Activated naive CD8-positive, alpha-beta T cell (primary cell): ENCODE measurements around the gene PLAAT3.
"Not testable (repeated sequence)": the region's sequence is repeated elsewhere in the genome, so short reads cannot be mapped to it uniquely, and the experiment has no call there.

ENCODE experiments used
- H3K27ac Mint-ChIP-seq: one replicate; pipeline ENCODE4 v1.8.0; 2021; ENCODE audit warnings: mixed read lengths
- H3K27me3 Mint-ChIP-seq: one replicate; pipeline ENCODE4 v1.8.0; 2021; ENCODE audit warnings: mixed read lengths
- H3K36me3 Mint-ChIP-seq: one replicate; pipeline ENCODE4 v1.8.0; 2021; ENCODE audit warnings: mixed read lengths
- H3K4me1 Mint-ChIP-seq: one replicate; pipeline ENCODE4 v1.8.0; 2021; ENCODE audit warnings: low read depth, mixed read lengths
- H3K4me3 Mint-ChIP-seq: one replicate; pipeline ENCODE4 v1.8.0; 2021; ENCODE audit warnings: mild to moderate bottlenecking, mixed read lengths
- H3K9me3 Mint-ChIP-seq: one replicate; pipeline ENCODE4 v1.8.0; 2021; ENCODE audit warnings: low read depth, mixed read lengths

PLAAT3 gene

DNA sequence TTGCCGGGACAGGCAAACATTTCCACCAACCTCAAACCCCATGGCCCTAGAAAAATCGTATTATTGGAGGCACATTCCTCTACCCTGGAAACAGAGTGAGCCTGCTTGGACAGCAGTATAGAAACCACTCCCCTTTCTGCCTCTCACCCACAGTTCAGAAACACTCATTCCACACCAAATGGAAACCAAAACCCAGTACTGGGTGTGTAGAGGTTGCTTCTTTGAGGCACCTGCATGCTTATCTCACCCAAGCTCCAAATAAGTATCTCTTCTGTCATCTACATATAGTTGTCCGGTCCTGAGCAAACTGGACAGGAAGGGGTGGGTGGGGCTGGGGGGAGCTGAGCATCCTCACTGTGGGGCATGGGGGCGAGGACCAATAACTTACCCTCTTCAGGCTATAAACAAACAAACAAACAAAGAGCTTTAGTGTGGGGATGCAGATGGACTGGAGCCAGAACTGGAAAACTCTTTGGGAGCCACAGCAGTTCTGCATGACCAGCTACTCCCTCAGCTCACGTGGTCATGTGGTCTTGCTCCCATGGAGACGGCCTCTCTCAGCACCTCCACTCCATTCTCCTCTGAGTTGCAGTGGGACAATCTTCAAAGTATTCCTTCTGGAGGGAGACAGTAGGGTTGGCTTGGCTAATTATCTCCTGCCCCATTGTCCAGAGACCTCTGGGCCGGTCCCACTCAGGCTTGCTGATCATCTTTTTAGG lies 50.0 kb downstream of the PLAAT3 start:
- H3K27me3 Mint-ChIP-seq, result no peaks in the 10 kb centered on the region
- no peaks in the 10 kb centered on the region for H3K9me3 Mint-ChIP-seq
- no peak overlapping the region for H3K27ac Mint-ChIP-seq
- H3K36me3 Mint-ChIP-seq, result no peaks in the 10 kb centered on the region
- peaks cover 63% of the 10 kb centered on the region for H3K4me1 Mint-ChIP-seq
- H3K4me3 Mint-ChIP-seq, result no peak overlapping the region

DNA sequence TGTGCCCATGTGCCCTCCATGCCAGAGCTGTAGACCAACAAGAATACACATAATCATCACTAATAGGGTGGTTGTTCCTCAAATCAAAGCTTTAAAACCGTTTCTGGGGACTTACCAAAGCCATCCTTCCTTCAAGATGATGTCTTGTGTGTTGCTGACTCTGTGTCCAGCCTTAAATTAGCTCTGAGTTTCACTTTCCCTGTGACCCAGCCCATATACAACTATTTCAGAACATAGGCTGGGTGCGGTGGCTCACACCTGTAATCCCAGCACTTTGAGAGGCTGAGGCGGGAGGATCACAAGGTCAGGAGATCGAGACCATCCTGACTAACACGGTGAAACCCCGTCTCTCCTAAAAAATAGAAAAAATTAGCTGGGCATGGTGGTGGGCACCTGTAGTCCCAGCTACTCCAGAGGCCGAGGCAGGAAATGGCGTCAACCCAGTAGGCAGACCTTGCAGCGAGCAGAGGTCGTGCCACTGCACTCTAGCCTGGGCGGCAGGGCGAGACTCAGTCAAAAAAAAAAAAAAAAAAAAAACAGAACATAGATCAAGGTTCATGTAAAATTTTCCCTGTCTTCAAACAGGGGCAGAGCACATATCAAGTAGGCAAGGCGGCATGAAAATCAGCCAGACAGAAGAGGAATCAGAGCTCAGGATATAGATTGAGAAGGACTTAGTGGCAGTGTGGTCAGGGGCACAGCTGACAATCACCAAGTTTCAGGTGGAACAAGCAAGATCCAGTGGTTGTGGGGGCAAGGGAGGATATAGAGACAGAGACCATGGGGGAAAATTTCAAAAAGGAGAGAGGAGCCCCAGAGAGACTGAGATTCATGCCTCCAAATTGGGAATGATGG lies 50.8 kb downstream of the PLAAT3 start, which contains the start of gene PLAAT2:
Gene PLAAT2 (minus strand): TSS at position 179 of the 855 bp plus-strand sequence. CDS start 55 bp downstream, at position 124.
- H3K36me3 Mint-ChIP-seq, result no peaks in the 10 kb centered on the region
- H3K4me1 Mint-ChIP-seq, result peaks cover 63% of the 10 kb centered on the region
- no peak within 1 kb of the TSS for H3K4me3 Mint-ChIP-seq
- no peaks in the 10 kb centered on the region for H3K27me3 Mint-ChIP-seq
- H3K27ac Mint-ChIP-seq, result no peak within 1 kb of the TSS
- no peaks in the 10 kb centered on the region for H3K9me3 Mint-ChIP-seq

DNA sequence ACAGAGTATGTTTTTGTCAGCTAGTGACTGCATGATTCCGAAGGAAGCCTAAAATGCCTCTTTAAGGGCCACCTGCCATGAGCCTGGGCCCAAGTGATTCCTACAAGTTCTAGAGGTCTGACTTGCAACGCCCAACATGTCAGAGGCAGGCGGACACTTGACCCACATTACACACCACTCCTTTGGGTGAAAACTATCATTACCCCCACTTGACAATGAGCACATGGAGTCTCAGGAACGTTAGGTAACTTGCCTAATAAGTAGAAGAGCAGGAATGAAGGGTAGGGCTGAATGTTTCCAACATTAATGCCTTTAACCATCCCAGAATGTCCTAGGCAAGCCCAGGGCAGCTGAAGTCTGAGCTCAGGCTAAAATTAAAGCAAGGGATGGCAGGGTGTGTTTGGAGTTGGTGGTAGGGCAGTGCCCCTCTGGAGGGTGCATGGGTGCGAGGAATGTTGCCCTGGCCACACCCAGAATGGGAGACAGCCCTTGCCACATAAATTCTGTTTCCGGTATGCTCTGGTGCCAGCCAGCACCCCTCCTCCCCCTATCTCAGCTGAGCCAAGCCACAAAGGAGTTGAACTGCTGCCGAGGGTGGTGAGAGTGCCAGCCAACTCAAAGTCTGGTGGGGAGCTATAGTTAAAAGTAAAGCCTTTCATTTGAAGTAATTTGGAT lies 53.6 kb downstream of the PLAAT3 start:
- Mint-ChIP-seq H3K4me3 (peak overlapping the region; percentile 52), H3K27me3 (no peaks in the 10 kb centered on the region), H3K9me3 (no peaks in the 10 kb centered on the region), H3K4me1 (peaks cover 64% of the 10 kb centered on the region), H3K36me3 (no peaks in the 10 kb centered on the region), H3K27ac (peak overlapping the region; percentile 81)

DNA sequence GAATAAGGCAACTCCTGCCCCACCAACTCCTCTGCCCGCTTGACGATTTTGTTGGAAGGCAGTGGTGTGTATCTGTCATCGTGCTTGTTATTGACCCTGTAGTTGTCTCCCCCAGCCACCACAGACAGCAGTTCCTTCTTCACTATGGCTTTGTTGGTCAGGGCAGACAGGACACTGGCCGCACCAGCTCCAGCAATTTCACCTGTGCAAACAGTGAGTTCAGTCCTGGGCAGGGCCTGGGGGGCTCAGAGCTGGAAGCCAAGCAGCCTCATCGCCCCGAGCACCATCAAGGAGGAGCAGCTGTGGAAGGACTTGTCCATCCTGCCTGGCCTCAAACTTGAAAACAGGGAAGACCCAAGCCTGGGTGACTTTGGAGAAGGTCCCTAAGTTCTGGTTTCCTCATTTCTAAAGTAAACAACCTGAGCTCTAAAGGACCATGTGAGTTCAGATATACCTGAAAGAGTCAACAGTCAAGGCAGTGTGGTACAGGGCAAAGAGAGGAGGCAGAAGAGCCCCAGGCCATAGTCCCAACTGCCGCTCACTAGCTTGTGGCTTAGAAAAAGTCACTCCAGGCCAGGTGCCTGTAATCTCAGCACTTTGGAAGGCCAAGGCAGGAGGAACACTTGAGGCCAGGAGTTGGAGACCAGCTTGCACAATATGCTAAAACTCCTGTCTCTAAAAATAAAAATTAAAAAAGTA lies 55.6 kb downstream of the PLAAT3 start:
- peaks cover 68% of the 10 kb centered on the region for H3K4me1 Mint-ChIP-seq
- H3K9me3 Mint-ChIP-seq, result no peaks in the 10 kb centered on the region
- H3K4me3 Mint-ChIP-seq, result no peak overlapping the region
- no peak overlapping the region for H3K27ac Mint-ChIP-seq
- no peaks in the 10 kb centered on the region for H3K27me3 Mint-ChIP-seq
- H3K36me3 Mint-ChIP-seq, result no peaks in the 10 kb centered on the region

DNA sequence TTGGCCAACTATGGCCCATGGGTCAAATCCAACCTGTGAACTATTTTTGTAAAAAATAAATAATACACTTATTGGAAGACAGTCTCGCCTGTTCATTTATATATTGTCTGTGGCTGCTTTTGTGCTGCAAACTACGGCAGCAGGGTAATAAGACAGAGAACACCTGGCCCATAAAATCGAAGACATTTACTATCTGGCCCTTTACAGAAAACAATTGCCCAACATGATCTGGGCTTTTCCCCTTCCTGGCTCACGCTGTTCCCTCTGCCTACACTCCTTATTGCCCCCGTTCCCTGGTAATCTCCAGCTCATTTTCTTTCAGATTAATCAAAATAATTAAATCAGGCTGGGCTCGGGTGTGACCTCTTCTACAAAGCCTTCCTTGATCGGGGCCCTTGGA lies 56.7 kb downstream of the PLAAT3 start:
- Mint-ChIP-seq H3K4me1 (peaks cover 77% of the 10 kb centered on the region), H3K27ac (no peak overlapping the region), H3K27me3 (no peaks in the 10 kb centered on the region), H3K9me3 (no peaks in the 10 kb centered on the region), H3K4me3 (no peak overlapping the region), H3K36me3 (no peaks in the 10 kb centered on the region)

DNA sequence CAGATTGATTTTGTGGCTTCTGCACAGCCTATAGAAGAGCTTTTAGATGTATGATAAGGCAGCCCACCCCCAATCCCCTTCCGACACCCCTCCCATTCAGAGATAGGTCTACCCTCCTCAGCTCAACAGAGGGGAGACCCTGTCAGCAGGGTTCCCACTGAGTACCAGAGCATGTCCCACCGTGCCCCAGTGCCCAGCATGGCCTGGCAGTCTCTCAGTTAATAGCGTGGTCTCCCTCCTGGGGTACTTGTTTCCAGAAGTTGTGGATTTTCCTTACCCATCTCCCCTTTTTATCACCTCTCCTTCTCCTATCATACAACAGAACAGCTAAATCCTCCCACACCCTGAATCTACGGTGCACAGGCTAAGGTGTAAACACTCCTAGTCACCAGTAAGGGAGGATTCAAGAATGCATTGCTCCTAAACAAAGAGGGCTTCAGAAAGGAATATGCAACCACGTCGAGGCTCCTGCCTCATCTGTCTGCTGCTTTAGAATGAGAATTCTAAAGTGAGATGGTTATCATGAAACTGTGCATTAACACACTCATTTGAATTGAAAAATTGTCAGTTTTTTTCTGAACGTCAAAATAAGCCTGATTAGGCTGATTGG lies 57.7 kb downstream of the PLAAT3 start:
- Mint-ChIP-seq H3K9me3 (no peaks in the 10 kb centered on the region), H3K27me3 (no peaks in the 10 kb centered on the region), H3K4me3 (no peak overlapping the region), H3K27ac (no peak overlapping the region), H3K4me1 (peaks cover 78% of the 10 kb centered on the region), H3K36me3 (no peaks in the 10 kb centered on the region)

DNA sequence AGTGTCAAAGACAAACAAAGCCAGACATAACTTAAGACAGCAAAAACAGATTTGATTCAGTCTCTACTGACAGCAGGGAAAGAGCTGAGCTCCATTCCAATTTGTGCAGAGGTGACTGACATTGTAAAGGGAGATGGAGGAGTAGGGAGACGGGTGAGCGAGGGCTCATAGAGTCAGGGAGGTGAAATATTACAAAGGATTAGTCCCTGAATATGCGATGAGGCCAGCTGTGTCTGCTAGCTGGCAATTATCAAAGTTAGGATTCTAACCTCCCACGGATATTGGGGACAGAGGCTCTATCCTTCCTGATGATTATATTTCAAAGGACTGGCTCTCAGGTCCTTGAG lies 59.4 kb downstream of the PLAAT3 start:
- Mint-ChIP-seq H3K27ac (peak overlapping the region; percentile 80), H3K27me3 (no peaks in the 10 kb centered on the region), H3K36me3 (no peaks in the 10 kb centered on the region), H3K4me1 (peaks cover 73% of the 10 kb centered on the region), H3K9me3 (no peaks in the 10 kb centered on the region), H3K4me3 (peak overlapping the region; percentile 31)

DNA sequence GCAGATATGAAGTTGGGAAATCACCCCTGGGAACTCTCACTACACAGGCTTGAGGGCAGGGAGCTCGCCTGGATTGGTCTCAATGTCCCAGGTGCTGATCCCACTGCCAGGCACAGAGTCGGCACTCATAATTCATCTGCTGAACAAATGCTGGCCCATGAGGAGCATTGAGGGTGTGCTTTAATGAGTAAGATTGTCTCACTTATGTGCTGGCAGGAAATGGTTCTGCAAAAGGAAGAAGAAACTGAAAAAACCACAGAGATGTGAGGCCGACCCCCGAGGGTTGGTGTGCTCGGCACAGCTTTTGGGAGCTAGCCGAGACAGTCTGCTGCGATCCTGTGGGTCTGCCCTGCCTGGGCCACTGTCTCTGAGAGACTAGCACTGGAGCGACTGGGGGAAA lies 60.5 kb downstream of the PLAAT3 start:
- Mint-ChIP-seq H3K4me1 (peaks cover 73% of the 10 kb centered on the region), H3K36me3 (no peaks in the 10 kb centered on the region), H3K4me3 (peak overlapping the region; percentile 91), H3K9me3 (no peaks in the 10 kb centered on the region), H3K27ac (peak overlapping the region; percentile 99), H3K27me3 (no peaks in the 10 kb centered on the region)

DNA sequence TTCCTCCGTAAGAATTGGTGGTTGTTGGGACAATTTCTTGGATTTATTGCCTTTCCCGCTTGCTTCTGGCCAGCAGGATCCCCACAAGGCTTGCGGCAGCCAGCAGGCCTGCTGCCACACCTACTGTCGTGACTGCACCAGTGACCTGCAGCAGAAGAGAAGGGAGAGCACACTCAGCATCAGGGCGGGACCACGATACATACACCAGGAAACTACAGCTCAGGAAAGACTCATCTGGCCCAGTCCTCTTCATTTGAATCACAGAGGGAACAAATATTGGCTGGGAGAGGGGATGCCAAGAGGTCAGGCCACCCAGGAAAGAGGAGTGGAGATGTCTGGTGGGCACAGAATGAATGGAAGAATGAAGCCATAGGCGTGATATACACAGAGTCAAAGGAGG lies 61.3 kb downstream of the PLAAT3 start:
- Mint-ChIP-seq H3K36me3 (no peaks in the 10 kb centered on the region), H3K4me3 (peak overlapping the region; percentile 91), H3K27me3 (no peaks in the 10 kb centered on the region), H3K9me3 (no peaks in the 10 kb centered on the region), H3K27ac (peak overlapping the region; percentile 99), H3K4me1 (peaks cover 74% of the 10 kb centered on the region)

DNA sequence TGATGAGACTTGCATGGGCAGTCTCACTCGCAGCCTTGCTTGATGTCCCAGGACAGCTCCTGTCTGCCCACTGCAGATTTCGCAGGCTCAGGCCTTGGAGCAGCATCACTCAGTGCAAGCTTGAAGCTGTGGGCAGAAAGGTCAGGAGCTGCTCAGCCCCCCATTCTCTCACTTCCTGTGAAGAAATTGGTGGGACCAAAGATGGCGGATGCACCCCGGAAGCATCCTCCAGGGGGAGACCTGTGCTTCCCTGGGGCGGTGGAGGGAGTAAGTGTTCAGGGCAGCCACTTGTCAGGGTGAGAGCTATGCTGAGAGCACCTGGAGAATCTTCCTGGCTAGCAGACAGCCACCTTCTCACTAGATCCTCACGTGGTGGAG lies 62.4 kb downstream of the PLAAT3 start:
- H3K4me3 Mint-ChIP-seq, result peak overlapping the region; percentile 91
- no peaks in the 10 kb centered on the region for H3K27me3 Mint-ChIP-seq
- peaks cover 69% of the 10 kb centered on the region for H3K4me1 Mint-ChIP-seq
- no peaks in the 10 kb centered on the region for H3K36me3 Mint-ChIP-seq
- H3K9me3 Mint-ChIP-seq, result no peaks in the 10 kb centered on the region
- peak overlapping the region; percentile 99 for H3K27ac Mint-ChIP-seq

DNA sequence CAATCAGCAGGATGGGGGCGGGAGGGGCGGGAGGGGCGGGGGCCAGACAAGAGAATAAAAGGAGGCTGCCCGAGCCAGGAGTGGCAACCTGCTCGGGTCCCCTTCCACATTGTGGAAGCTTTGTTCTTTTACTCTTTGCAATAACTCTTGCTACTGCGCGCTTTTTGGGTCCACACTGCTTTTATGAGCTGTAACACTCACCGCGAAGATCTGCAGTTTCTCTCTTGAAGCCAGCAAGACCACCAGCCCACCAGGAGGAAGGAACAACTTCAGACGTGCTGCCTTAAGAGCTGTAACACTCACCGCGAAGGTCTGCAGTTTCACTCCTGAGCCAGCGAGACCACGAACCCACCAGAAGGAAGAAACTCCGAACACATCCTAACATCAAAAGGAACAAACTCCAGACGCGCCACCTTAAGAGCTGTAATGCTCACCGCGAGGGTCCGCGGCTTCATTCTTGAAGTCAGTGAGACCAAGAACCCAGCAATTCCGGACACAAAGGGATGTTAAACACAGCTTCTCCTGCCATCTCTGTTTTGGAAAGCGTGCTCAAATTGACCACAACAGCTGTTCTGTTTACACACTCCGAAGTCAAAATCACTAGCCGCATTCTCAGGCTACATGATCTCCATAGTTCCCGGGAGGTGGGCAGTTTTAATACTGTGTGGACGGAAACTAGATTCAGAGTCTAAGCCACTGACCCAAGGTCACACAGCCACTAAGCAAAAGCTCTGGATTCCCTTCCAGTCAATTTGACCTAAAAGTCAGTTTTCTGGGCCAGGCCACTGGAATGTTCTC lies 62.9 kb downstream of the PLAAT3 start:
- H3K4me3 Mint-ChIP-seq, result peak overlapping the region; percentile 91
- H3K9me3 Mint-ChIP-seq, result no peaks in the 10 kb centered on the region
- H3K27me3 Mint-ChIP-seq, result no peaks in the 10 kb centered on the region
- no peaks in the 10 kb centered on the region for H3K36me3 Mint-ChIP-seq
- H3K4me1 Mint-ChIP-seq, result peaks cover 63% of the 10 kb centered on the region
- H3K27ac Mint-ChIP-seq, result peak overlapping the region; percentile 99

DNA sequence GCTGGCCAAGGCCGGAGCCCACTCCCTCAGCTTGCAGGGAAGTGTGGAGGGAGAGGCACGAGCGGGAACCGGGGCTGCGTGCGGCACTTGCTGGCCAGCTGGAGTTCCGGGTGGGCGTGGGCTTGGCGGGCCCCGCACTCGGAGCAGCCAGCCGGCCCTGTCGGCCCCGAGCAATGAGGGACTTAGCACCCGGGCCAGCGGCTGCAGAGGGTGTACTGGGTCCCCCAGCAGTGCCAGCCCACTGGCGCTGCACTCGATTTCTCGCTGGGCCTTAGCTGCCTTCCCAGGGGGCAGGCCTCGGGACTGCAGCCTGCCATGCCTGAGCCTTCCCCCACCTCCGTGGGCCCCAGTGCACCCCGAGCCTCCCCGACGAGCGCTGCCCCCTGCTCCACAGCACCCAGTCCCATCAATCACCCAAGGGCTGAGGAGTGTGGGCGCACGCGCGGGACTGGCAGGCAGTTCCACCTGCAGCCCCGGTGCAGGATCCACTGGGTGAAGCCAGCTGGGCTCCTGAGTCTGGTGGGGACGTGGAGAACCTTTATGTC lies 64.0 kb downstream of the PLAAT3 start:
- H3K27me3 Mint-ChIP-seq, H3K36me3 Mint-ChIP-seq, H3K27ac Mint-ChIP-seq, H3K9me3 Mint-ChIP-seq: not testable (repeated sequence)
- Mint-ChIP-seq H3K4me1 (peaks cover 56% of the 10 kb centered on the region), H3K4me3 (peak overlapping the region; percentile 91)

DNA sequence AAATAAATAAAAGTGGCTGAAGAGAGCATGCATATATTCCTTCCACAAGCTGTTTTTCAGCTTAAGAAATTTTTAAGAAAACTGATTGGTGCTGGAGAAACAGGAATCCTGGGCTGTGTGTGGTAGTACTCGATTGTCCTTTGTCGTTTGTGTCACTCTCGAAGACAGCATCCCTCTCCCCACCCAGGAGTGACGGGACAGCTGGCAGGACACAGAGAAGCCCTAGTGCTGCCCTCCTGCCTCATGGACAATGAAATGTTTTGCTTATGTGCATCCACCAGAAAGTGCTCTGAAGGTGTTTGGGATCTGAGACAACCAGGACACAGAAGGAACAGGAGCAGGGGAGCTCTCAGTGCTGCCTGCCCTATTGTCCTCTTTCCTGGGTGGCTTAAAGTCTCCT lies 64.8 kb downstream of the PLAAT3 start:
- H3K4me3 Mint-ChIP-seq, result peak overlapping the region; percentile 54
- no peaks in the 10 kb centered on the region for H3K36me3 Mint-ChIP-seq
- H3K9me3 Mint-ChIP-seq, result no peaks in the 10 kb centered on the region
- H3K4me1 Mint-ChIP-seq, result peaks cover 50% of the 10 kb centered on the region
- peak overlapping the region; percentile 83 for H3K27ac Mint-ChIP-seq
- H3K27me3 Mint-ChIP-seq, result no peaks in the 10 kb centered on the region
